GM18498 (cell line): ENCODE data around the gene LGSN.
"Not testable (repeated sequence)": the region's sequence is repeated elsewhere in the genome, so short reads cannot be mapped to it uniquely, and the experiment has no call there.

ENCODE experiments used
- ATAC-seq: cut with Tn5 transposase; IDR thresholded peaks from one replicate; pipeline ENCODE4 v1.9.1; 2021; ENCODE audit warnings: mild to moderate bottlenecking, moderate library complexity; ENCODE audit not compliant: unreplicated experiment

Gene LGSN

GRCh38 chr6:63246581-63246980 is 73.2 kb downstream of the LGSN start:
- ATAC-seq = no peak

GRCh38 chr6:63245909-63246308 is 73.9 kb downstream of the LGSN start:
- no peak for ATAC-seq

- ATAC-seq = no peak
These were observed 74.4 kb downstream of the LGSN start for GRCh38 chr6:63245420-63245819.

- no peak for ATAC-seq
These were observed 83.4 kb downstream of the LGSN start for GRCh38 chr6:63236398-63236817.

- not testable (repeated sequence) for ATAC-seq
These were observed 89.3 kb downstream of the LGSN start for GRCh38 chr6:63230511-63230910.

- ATAC-seq = not testable (repeated sequence)
These were observed 89.8 kb downstream of the LGSN start for GRCh38 chr6:63230027-63230426.

GRCh38 chr6:63227928-63228894 is 91.6 kb downstream of the LGSN start:
- ATAC-seq = not testable (repeated sequence)

GRCh38 chr6:63225987-63226386 is 93.8 kb downstream of the LGSN start:
- not testable (repeated sequence) for ATAC-seq
